Smooth muscle cell (in vitro differentiated cells): ENCODE data around the gene ECHDC1. TPM values are rescaled to one million over a fixed set of nuclear protein-coding genes. Genes with fewer than 3 reads are reported as not detected.

Source experiments
- DNase-seq: peaks from one replicate; lab custom pipeline; 2025; ENCODE audit not compliant: unreplicated experiment; lab: John Stamatoyannopoulos, UW
- H2AFZ ChIP-seq: fragments of 200-600 bp; sonication (generic); 2 replicates; pipeline ENCODE4 v1.6.0; 2016; ENCODE audit warnings: antibody characterized with exemption, low read depth, mild to moderate bottlenecking
- H3F3A ChIP-seq: fragments of 200-600 bp; sonication (generic); 2 replicates; pipeline ENCODE4 v1.6.0; 2017; ENCODE audit warnings: antibody characterized with exemption, low read depth
- H3K27ac ChIP-seq: fragments of 200-600 bp; sonication (generic); 2 replicates; pipeline ENCODE4 v1.5.1; 2016; ENCODE audit warnings: low read depth, mild to moderate bottlenecking
- H3K27me3 ChIP-seq: fragments of 200-600 bp; sonication (generic); 2 replicates; pipeline ENCODE4 v1.6.1; 2016; ENCODE audit warnings: low read depth, mild to moderate bottlenecking
- H3K36me3 ChIP-seq: fragments of 200-600 bp; sonication (generic); 2 replicates; pipeline ENCODE4 v1.5.1; 2016; ENCODE audit warnings: low read depth
- H3K4me1 ChIP-seq: fragments of 200-600 bp; sonication (generic); 2 replicates; pipeline ENCODE4 v1.5.1; 2016; ENCODE audit warnings: low read depth
- H3K4me2 ChIP-seq: fragments of 200-600 bp; sonication (generic); 2 replicates; pipeline ENCODE4 v1.6.0; 2016; ENCODE audit warnings: mild to moderate bottlenecking
- H3K4me3 ChIP-seq: fragments of 200-600 bp; sonication (generic); 2 replicates; pipeline ENCODE4 v1.5.1; 2016; ENCODE audit warnings: mild to moderate bottlenecking
- H3K79me2 ChIP-seq: fragments of 200-600 bp; sonication (generic); 2 replicates; pipeline ENCODE4 v1.6.0; 2016; ENCODE audit warnings: low read depth, mild to moderate bottlenecking
- H3K9ac ChIP-seq: fragments of 200-600 bp; sonication (generic); 2 replicates; pipeline ENCODE4 v1.6.0; 2016; ENCODE audit warnings: low read depth
- H3K9me3 ChIP-seq: fragments of 200-600 bp; sonication (generic); replicated peaks from 2 replicates; pipeline ENCODE4 v1.5.1; 2016; ENCODE audit warnings: low read depth
- H4K20me1 ChIP-seq: fragments of 200-600 bp; sonication (generic); 2 replicates; pipeline ENCODE4 v1.6.0; 2016; ENCODE audit warnings: low read depth
- WGBS: methylation state at CpG from one replicate; pipeline ENCODE4 v1.1.7; 2016; ENCODE audit warnings: low lambda C conversion rate; 5-methylcytosine and 5-hydroxymethylcytosine counted together
- polyA plus RNA-seq: library from polyadenylated mRNA; unstranded; fragments of >200 nt; fragmentation: Nextera tagmentation; extraction: Ambion mirVana; gene quantifications from 2 replicates; pipeline ENCODE4 v1.2.1, GENCODE V29; 2016
- total RNA-seq: library from RNA; depleted of rRNA; stranded (reverse); fragments of >200 nt; gene quantifications from 2 replicates; pipeline ENCODE4 v1.2.3, GENCODE V29; 2014
- TF ChIP-seq, protein P1 (sequence below): fragments of 200-600 bp; sonication (generic); IDR thresholded peaks from 2 replicates; pipeline ENCODE4 v1.5.1; 2017; ENCODE audit warnings: borderline replicate concordance, mild to moderate bottlenecking, antibody characterized with exemption; ENCODE audit not compliant: insufficient read depth, poor library complexity, severe bottlenecking

ECHDC1 gene
- total and polyA plus RNA-seq, 2 experiments from 2014 or later, result 43.0 to 59.3 TPM

GRCh38 chr6:127301199-127301700, 42.2 kb downstream of the ECHDC1 start:
- H3K36me3 ChIP-seq, result no peaks in the 10 kb centered on the region
- H3K79me2 ChIP-seq, result peaks cover 28% of the 10 kb centered on the region
- peak overlapping the region; percentile 84 for H3K27ac ChIP-seq
- TF ChIP-seq, protein P1, sequence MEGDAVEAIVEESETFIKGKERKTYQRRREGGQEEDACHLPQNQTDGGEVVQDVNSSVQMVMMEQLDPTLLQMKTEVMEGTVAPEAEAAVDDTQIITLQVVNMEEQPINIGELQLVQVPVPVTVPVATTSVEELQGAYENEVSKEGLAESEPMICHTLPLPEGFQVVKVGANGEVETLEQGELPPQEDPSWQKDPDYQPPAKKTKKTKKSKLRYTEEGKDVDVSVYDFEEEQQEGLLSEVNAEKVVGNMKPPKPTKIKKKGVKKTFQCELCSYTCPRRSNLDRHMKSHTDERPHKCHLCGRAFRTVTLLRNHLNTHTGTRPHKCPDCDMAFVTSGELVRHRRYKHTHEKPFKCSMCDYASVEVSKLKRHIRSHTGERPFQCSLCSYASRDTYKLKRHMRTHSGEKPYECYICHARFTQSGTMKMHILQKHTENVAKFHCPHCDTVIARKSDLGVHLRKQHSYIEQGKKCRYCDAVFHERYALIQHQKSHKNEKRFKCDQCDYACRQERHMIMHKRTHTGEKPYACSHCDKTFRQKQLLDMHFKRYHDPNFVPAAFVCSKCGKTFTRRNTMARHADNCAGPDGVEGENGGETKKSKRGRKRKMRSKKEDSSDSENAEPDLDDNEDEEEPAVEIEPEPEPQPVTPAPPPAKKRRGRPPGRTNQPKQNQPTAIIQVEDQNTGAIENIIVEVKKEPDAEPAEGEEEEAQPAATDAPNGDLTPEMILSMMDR, result no peak
- peaks cover 36% of the 10 kb centered on the region for H3F3A ChIP-seq
- H3K4me2 ChIP-seq, result peak overlapping the region; percentile 78
- H4K20me1 ChIP-seq, result peaks cover 31% of the 10 kb centered on the region
- H3K9ac ChIP-seq, result no peak overlapping the region
- H2AFZ ChIP-seq, result no peak overlapping the region
- H3K27me3 ChIP-seq, result no peaks in the 10 kb centered on the region
- no peaks in the 10 kb centered on the region for H3K9me3 ChIP-seq
- H3K4me1 ChIP-seq, result peaks cover 22% of the 10 kb centered on the region
- no peak for DNase-seq
- 70% methylated on average over 6 of the region's 6 CpGs for WGBS
- H3K4me3 ChIP-seq, result no peak overlapping the region

GRCh38 chr6:127300411-127300810, 43.0 kb downstream of the ECHDC1 start:
- Histone ChIP-seq H3K4me1 (peaks cover 22% of the 10 kb centered on the region), H3K9me3 (no peaks in the 10 kb centered on the region), H3F3A (peaks cover 36% of the 10 kb centered on the region), H3K4me3 (no peak overlapping the region), H3K9ac (peak overlapping the region; percentile 49), H3K27ac (peak overlapping the region; percentile 84), H4K20me1 (peaks cover 27% of the 10 kb centered on the region), H2AFZ (no peak overlapping the region), H3K79me2 (peaks cover 28% of the 10 kb centered on the region), H3K4me2 (peak overlapping the region; percentile 78), H3K36me3 (no peaks in the 10 kb centered on the region), H3K27me3 (no peaks in the 10 kb centered on the region)
- TF ChIP-seq, protein P1, result no peak
- DNase-seq, result no peak

GRCh38 chr6:127299522-127300240, 43.7 kb downstream of the ECHDC1 start:
- H3K9ac ChIP-seq, result peak overlapping the region; percentile 49
- WGBS, result 75% methylated on average over 4 of the region's 4 CpGs
- TF ChIP-seq, protein P1, result no peak
- H3K36me3 ChIP-seq, result no peaks in the 10 kb centered on the region
- H3K27me3 ChIP-seq, result no peaks in the 10 kb centered on the region
- H3K79me2 ChIP-seq, result peaks cover 22% of the 10 kb centered on the region
- peaks cover 22% of the 10 kb centered on the region for H3K4me1 ChIP-seq
- H3F3A ChIP-seq, result peaks cover 36% of the 10 kb centered on the region
- no peak overlapping the region for H2AFZ ChIP-seq
- H4K20me1 ChIP-seq, result peaks cover 22% of the 10 kb centered on the region
- H3K4me2 ChIP-seq, result peak overlapping the region; percentile 78
- DNase-seq, result no peak
- H3K27ac ChIP-seq, result peak overlapping the region; percentile 84
- no peak overlapping the region for H3K4me3 ChIP-seq
- no peaks in the 10 kb centered on the region for H3K9me3 ChIP-seq
